Mesenchymal stem cell (in vitro differentiated cells and primary cell): ENCODE data around the gene PTPN13.
A peak's percentile ranks its signal among the peaks of the same experiment; 100 is the strongest.

Source experiments
- DNase-seq: peaks from one replicate; pipeline ENCODE4 v3.0.0-alpha.2; 2013
- H2AFZ ChIP-seq: one replicate; pipeline ENCODE4 v1.6.1; 2013; ENCODE audit warnings: low read depth, mild to moderate bottlenecking, control low read depth, inconsistent platforms, low read length, moderate library complexity
- H2AK5ac ChIP-seq: 2 replicates; pipeline ENCODE4 v1.6.1; 2013; ENCODE audit warnings: low read length, moderate library complexity, mild to moderate bottlenecking, inconsistent platforms; ENCODE audit not compliant: severe bottlenecking
- H2BK120ac ChIP-seq: one replicate; pipeline ENCODE4 v1.6.1; 2013; ENCODE audit warnings: low read depth, mild to moderate bottlenecking, inconsistent platforms, low read length, moderate library complexity
- H2BK12ac ChIP-seq, 2 experiments: one replicate each; pipeline ENCODE4 v1.6.1; 2013; ENCODE audit warnings: inconsistent platforms in 2 of 2, low read length in 2 of 2, mild to moderate bottlenecking in 2 of 2, moderate library complexity in 2 of 2, control low read depth in 1 of 2
- H2BK15ac ChIP-seq: one replicate; pipeline ENCODE4 v1.6.1; 2013; ENCODE audit warnings: mild to moderate bottlenecking, low read depth, inconsistent platforms; ENCODE audit not compliant: poor library complexity, severe bottlenecking
- H2BK5ac ChIP-seq: 2 replicates; pipeline ENCODE4 v1.6.1; 2013; ENCODE audit warnings: low read depth, mild to moderate bottlenecking, low read length, control low read depth, inconsistent platforms; ENCODE audit not compliant: poor library complexity, severe bottlenecking
- H3K14ac ChIP-seq, 2 experiments: one replicate each; pipeline ENCODE4 v1.6.1; 2013; ENCODE audit warnings: inconsistent platforms in 2 of 2, low read length in 2 of 2, control low read depth in 1 of 2, mild to moderate bottlenecking in 1 of 2, moderate library complexity in 1 of 2
- H3K18ac ChIP-seq, 2 experiments: one replicate each; pipeline ENCODE4 v1.6.1; 2013; ENCODE audit warnings: inconsistent platforms in 2 of 2, low read length in 2 of 2, control low read depth in 1 of 2, low read depth in 1 of 2, mild to moderate bottlenecking in 1 of 2
- H3K23ac ChIP-seq, 2 experiments: one replicate each; pipeline ENCODE4 v1.6.1; 2013; ENCODE audit warnings: inconsistent platforms in 2 of 2, low read length in 2 of 2, mild to moderate bottlenecking in 2 of 2, moderate library complexity in 2 of 2, control low read depth in 1 of 2
- H3K27ac ChIP-seq: 2 replicates; pipeline ENCODE4 v1.5.1; 2013; ENCODE audit warnings: mild to moderate bottlenecking, moderate library complexity, low read length, control low read depth, inconsistent platforms; ENCODE audit not compliant: poor library complexity, severe bottlenecking
- H3K27me3 ChIP-seq, 2 experiments: 2 replicates each; pipeline versions ENCODE4 v1.6.1 to v1.7.0; 2013; ENCODE audit warnings: low read length in 2 of 2, mild to moderate bottlenecking in 2 of 2, moderate library complexity in 2 of 2, control low read depth in 1 of 2, inconsistent platforms in 1 of 2; ENCODE audit not compliant: control insufficient read depth in 1 of 2, insufficient read depth in 1 of 2
- H3K36me3 ChIP-seq, 2 experiments: 2 replicates each; pipeline versions ENCODE4 v1.6.1 to v1.7.0; 2013; ENCODE audit warnings: low read length in 2 of 2, control low read depth in 1 of 2, inconsistent platforms in 1 of 2, low read depth in 1 of 2, mild to moderate bottlenecking in 1 of 2; ENCODE audit not compliant: insufficient read depth in 2 of 2, control insufficient read depth in 1 of 2
- H3K4ac ChIP-seq, 2 experiments: one replicate each; pipeline ENCODE4 v1.6.1; 2013; ENCODE audit warnings: inconsistent platforms in 2 of 2, low read length in 2 of 2, mild to moderate bottlenecking in 2 of 2, moderate library complexity in 2 of 2, control low read depth in 1 of 2, low read depth in 1 of 2
- H3K4me1 ChIP-seq: 2 replicates; pipeline ENCODE4 v1.6.1; 2013; ENCODE audit warnings: low read depth, low read length, control low read depth; ENCODE audit not compliant: control insufficient read depth, insufficient read depth
- H3K4me2 ChIP-seq: 2 replicates; pipeline ENCODE4 v1.6.1; 2013; ENCODE audit warnings: low read length, mild to moderate bottlenecking, inconsistent platforms; ENCODE audit not compliant: poor library complexity, severe bottlenecking
- H3K4me3 ChIP-seq, 2 experiments: 2 replicates each; pipeline versions ENCODE4 v1.5.1 to v1.7.0; 2013; ENCODE audit warnings: low read length in 2 of 2, mild to moderate bottlenecking in 2 of 2, control low read depth in 1 of 2, low read depth in 1 of 2; ENCODE audit not compliant: insufficient read depth in 1 of 2
- H3K79me1 ChIP-seq: replicated peaks from 2 replicates; pipeline ENCODE4 v1.6.1; 2013; ENCODE audit warnings: mild to moderate bottlenecking, control low read depth, low read length, inconsistent platforms; ENCODE audit not compliant: poor library complexity, severe bottlenecking
- H3K9ac ChIP-seq: 2 replicates; pipeline ENCODE4 v1.7.0; 2013; ENCODE audit warnings: mild to moderate bottlenecking, low read length, moderate library complexity
- H3K9me3 ChIP-seq: 2 replicates; pipeline ENCODE4 v1.7.0; 2013; ENCODE audit warnings: mild to moderate bottlenecking, low read length; ENCODE audit not compliant: control insufficient read depth
- H4K8ac ChIP-seq: one replicate; pipeline ENCODE4 v1.6.1; 2013; ENCODE audit warnings: inconsistent platforms, mild to moderate bottlenecking, low read length, moderate library complexity
- H4K91ac ChIP-seq: one replicate; pipeline ENCODE4 v1.6.1; 2013; ENCODE audit warnings: mild to moderate bottlenecking, low read length, inconsistent platforms
- WGBS: methylation state at CpG from one replicate; pipeline ENCODE4 v1.1.7; 2013; ENCODE audit warnings: mixed read lengths; 5-methylcytosine and 5-hydroxymethylcytosine counted together

The PTPN13 gene

GRCh38 chr4:86688026-86688425 lies 93.9 kb downstream of the PTPN13 start:
- peaks cover 2% of the 10 kb centered on the region for H3K4me1 ChIP-seq
- no peak overlapping the region for H3K18ac ChIP-seq
- H3K4me3 ChIP-seq: no peak overlapping the region
- no peak overlapping the region for H2AK5ac ChIP-seq
- H3K9me3 ChIP-seq: no peaks in the 10 kb centered on the region
- no peak overlapping the region for H4K8ac ChIP-seq
- no peaks in the 10 kb centered on the region for H3K27me3 ChIP-seq
- H3K4ac ChIP-seq: no peak overlapping the region
- no peak overlapping the region for H2BK12ac ChIP-seq
- no peak overlapping the region for H3K9ac ChIP-seq
- no peak overlapping the region for H2BK5ac ChIP-seq
- H3K79me1 ChIP-seq: peaks cover 17% of the 10 kb centered on the region
- no peak overlapping the region for H3K4me2 ChIP-seq
- peaks cover 0 to 17% of the 10 kb centered on the region in 2 experiments for H3K36me3 ChIP-seq
- 94% methylated on average over 1 of the region's 2 CpGs for WGBS
- no peak overlapping the region for H2AFZ ChIP-seq
- H2BK15ac ChIP-seq: no peak overlapping the region
- DNase-seq: peak; percentile 16
- no peak overlapping the region for H4K91ac ChIP-seq
- H3K14ac ChIP-seq: no peak overlapping the region
- no peak overlapping the region for H3K23ac ChIP-seq
- peak overlapping the region; percentile 18 for H3K27ac ChIP-seq
- no peak overlapping the region for H2BK120ac ChIP-seq

DNA sequence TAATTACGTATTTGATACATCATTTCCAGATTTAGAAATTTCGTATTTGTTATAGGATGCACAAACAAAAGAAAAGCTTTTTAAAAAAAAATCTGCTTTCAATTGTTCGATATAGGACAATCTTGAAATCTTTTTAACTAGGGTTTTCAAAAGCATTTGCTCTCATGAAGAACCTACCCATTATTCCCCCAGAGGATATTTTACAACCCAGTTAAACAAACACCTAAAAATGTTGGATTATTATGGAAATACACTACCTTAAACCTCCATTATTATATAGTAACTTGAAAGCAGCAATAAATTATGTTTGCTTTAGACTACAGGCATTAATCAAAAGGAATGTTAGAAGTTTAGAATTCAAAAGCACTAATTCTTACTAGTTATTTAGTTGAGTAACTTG lies 110.5 kb downstream of the PTPN13 start:
- 100% methylated on average over 1 of the region's 3 CpGs for WGBS
- H2BK120ac ChIP-seq: no peak overlapping the region
- H2BK5ac ChIP-seq: no peak overlapping the region
- H3K36me3 ChIP-seq: peaks cover 5 to 15% of the 10 kb centered on the region in 2 experiments
- H3K4me2 ChIP-seq: no peak overlapping the region
- peaks cover 21% of the 10 kb centered on the region for H3K79me1 ChIP-seq
- no peak overlapping the region for H3K23ac ChIP-seq
- H3K4me3 ChIP-seq: no peak overlapping the region
- no peak for DNase-seq
- no peak overlapping the region for H3K27ac ChIP-seq
- no peak overlapping the region for H3K18ac ChIP-seq
- H3K9ac ChIP-seq: no peak overlapping the region
- H4K91ac ChIP-seq: no peak overlapping the region
- no peak overlapping the region for H3K14ac ChIP-seq
- no peaks in the 10 kb centered on the region for H3K27me3 ChIP-seq
- H3K9me3 ChIP-seq: no peaks in the 10 kb centered on the region
- H3K4ac ChIP-seq: no peak overlapping the region
- H2BK12ac ChIP-seq: no peak overlapping the region
- H2AFZ ChIP-seq: no peak overlapping the region
- H3K4me1 ChIP-seq: no peaks in the 10 kb centered on the region
- H2BK15ac ChIP-seq: no peak overlapping the region
- no peak overlapping the region for H4K8ac ChIP-seq
- no peak overlapping the region for H2AK5ac ChIP-seq

DNA sequence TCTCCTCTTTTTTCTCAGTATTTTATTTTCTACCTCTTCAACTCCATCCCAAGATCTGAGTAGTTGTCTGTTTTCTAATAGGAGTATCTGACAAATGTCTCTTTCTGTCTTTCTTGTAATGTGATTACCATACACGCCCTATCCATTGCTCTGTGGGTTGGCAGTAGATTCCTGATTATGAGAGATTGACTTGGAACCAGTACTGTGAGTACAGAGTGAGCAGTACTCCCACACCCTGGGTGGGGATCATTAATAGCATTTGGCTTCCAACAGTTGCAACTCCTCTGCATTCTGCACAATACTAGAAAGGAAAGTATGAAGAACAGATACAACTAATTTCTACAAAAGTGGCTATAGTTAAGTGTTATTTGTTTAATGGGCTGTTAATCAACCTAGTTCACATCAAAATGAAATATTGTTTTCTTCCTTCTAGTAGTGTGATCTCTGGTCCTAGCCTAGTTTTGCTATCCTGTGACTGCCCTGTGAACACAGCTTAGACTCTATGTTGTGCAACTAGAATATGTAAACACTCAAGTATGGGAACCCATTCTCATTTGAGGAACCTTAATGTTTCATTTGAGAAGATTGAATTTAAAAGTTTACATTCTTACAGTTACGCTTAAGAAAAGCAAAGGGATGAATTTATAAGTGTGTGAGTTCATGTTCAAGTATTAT lies 112.9 kb downstream of the PTPN13 start:
- Histone ChIP-seq H3K9me3 (no peaks in the 10 kb centered on the region), H3K4me1 (no peaks in the 10 kb centered on the region), H2AK5ac (no peak overlapping the region), H3K9ac (no peak overlapping the region), H3K4me3 (no peak overlapping the region), H3K79me1 (peaks cover 17% of the 10 kb centered on the region), H2BK5ac (no peak overlapping the region), H2BK12ac (no peak overlapping the region), H2BK120ac (no peak overlapping the region), H3K23ac (no peak overlapping the region), H4K8ac (no peak overlapping the region), H3K4ac (no peak overlapping the region), H3K27me3 (no peaks in the 10 kb centered on the region), H3K4me2 (no peak overlapping the region), H2AFZ (no peak overlapping the region), H3K27ac (no peak overlapping the region), H4K91ac (no peak overlapping the region), H3K18ac (no peak overlapping the region), H2BK15ac (no peak overlapping the region), H3K14ac (no peak overlapping the region), H3K36me3 (peaks cover 3 to 5% of the 10 kb centered on the region in 2 experiments)
- 100% methylated on average over 1 of the region's 2 CpGs for WGBS
- peak; percentile 33 for DNase-seq

GRCh38 chr4:86717651-86718050 lies 123.5 kb downstream of the PTPN13 start:
- Histone ChIP-seq H3K4me2 (peak overlapping the region; percentile 27), H2AK5ac (no peak overlapping the region), H3K18ac (no peak overlapping the region), H3K4ac (no peak overlapping the region), H3K23ac (no peak overlapping the region), H3K79me1 (peaks cover 8% of the 10 kb centered on the region), H2BK5ac (no peak overlapping the region), H3K4me1 (peaks cover 3% of the 10 kb centered on the region), H3K9ac (no peak overlapping the region), H2AFZ (no peak overlapping the region), H2BK12ac (no peak overlapping the region), H3K14ac (no peak overlapping the region), H3K9me3 (peaks cover 5% of the 10 kb centered on the region), H3K27me3 (no peaks in the 10 kb centered on the region), H4K91ac (no peak overlapping the region), H2BK15ac (no peak overlapping the region), H3K27ac (peak overlapping the region; percentile 52), H2BK120ac (no peak overlapping the region), H3K36me3 (peaks cover 6 to 33% of the 10 kb centered on the region in 2 experiments), H3K4me3 (no peak overlapping the region), H4K8ac (no peak overlapping the region)
- no peak for DNase-seq
